ENCODE measurements around the gene AP4E1. TPM values are rescaled to one million over a fixed set of nuclear protein-coding genes. Genes with fewer than 3 reads are reported as not detected.
"Not testable (repeated sequence)": the region's sequence is repeated elsewhere in the genome, so short reads cannot be mapped to it uniquely, and the experiment has no call there.

AP4E1 gene
- total RNA-seq, 1 donor from 2014 or later: 17.9 TPM

GRCh38 chr15:50930792-50931191 is 22.3 kb downstream of the AP4E1 start:
- intact Hi-C loops (cut with micrococcal nuclease): no loop called here
- no peaks in the 10 kb centered on the region for H3K4me1 Mint-ChIP-seq (ENCODE audit: low read depth)
- no peak for DNase-seq (ENCODE audit: low spot score)
- no peaks in the 10 kb centered on the region for H3K27me3 Mint-ChIP-seq (ENCODE audit: low read depth)
- no peaks in the 10 kb centered on the region for H3K9me3 Mint-ChIP-seq
- no peak overlapping the region for H3K27ac Mint-ChIP-seq
- H3K36me3 Mint-ChIP-seq (ENCODE audit: low read depth): peaks cover 46% of the 10 kb centered on the region
- H3K4me3 Mint-ChIP-seq (ENCODE audit: low read depth): no peak overlapping the region

- intact Hi-C loops (cut with micrococcal nuclease): no loop called here
- Mint-ChIP-seq H3K27me3 (ENCODE audit: low read depth) (no peaks in the 10 kb centered on the region), H3K27ac (no peak overlapping the region), H3K4me1 (ENCODE audit: low read depth) (no peaks in the 10 kb centered on the region), H3K9me3 (no peaks in the 10 kb centered on the region), H3K4me3 (ENCODE audit: low read depth) (no peak overlapping the region), H3K36me3 (ENCODE audit: low read depth) (peaks cover 35% of the 10 kb centered on the region)
- DNase-seq (ENCODE audit: low spot score): no peak
Observed at GRCh38 chr15:50933341-50933740, 24.9 kb downstream of the AP4E1 start.

- Mint-ChIP-seq H3K27me3 (ENCODE audit: low read depth) (no peaks in the 10 kb centered on the region), H3K27ac (no peak overlapping the region), H3K4me3 (ENCODE audit: low read depth) (no peak overlapping the region), H3K4me1 (ENCODE audit: low read depth) (no peaks in the 10 kb centered on the region), H3K9me3 (no peaks in the 10 kb centered on the region), H3K36me3 (ENCODE audit: low read depth) (peaks cover 26% of the 10 kb centered on the region)
- DNase-seq (ENCODE audit: low spot score): no peak
- intact Hi-C loops (cut with micrococcal nuclease): no loop called here
Observed at GRCh38 chr15:50938525-50938924, 30.0 kb downstream of the AP4E1 start.

- Mint-ChIP-seq H3K27me3 (ENCODE audit: low read depth) (no peaks in the 10 kb centered on the region), H3K27ac (no peak overlapping the region), H3K9me3 (no peaks in the 10 kb centered on the region), H3K4me3 (ENCODE audit: low read depth) (no peak overlapping the region), H3K36me3 (ENCODE audit: low read depth) (peaks cover 39% of the 10 kb centered on the region), H3K4me1 (ENCODE audit: low read depth) (no peaks in the 10 kb centered on the region)
- no peak for DNase-seq (ENCODE audit: low spot score)
- intact Hi-C loops (cut with micrococcal nuclease): no loop called here
Observed at GRCh38 chr15:50939911-50940310, 31.4 kb downstream of the AP4E1 start.

GRCh38 chr15:50940506-50940905 is 32.0 kb downstream of the AP4E1 start:
- H3K27ac Mint-ChIP-seq: no peak overlapping the region
- H3K36me3 Mint-ChIP-seq (ENCODE audit: low read depth): peaks cover 39% of the 10 kb centered on the region
- no peak overlapping the region for H3K4me3 Mint-ChIP-seq (ENCODE audit: low read depth)
- DNase-seq (ENCODE audit: low spot score): no peak
- intact Hi-C loops (cut with micrococcal nuclease): no loop called here
- H3K27me3 Mint-ChIP-seq (ENCODE audit: low read depth): no peaks in the 10 kb centered on the region
- no peaks in the 10 kb centered on the region for H3K9me3 Mint-ChIP-seq
- H3K4me1 Mint-ChIP-seq (ENCODE audit: low read depth): no peaks in the 10 kb centered on the region

GRCh38 chr15:50943638-50944037 is 35.2 kb downstream of the AP4E1 start:
- intact Hi-C loops (cut with micrococcal nuclease): no loop called here
- no peak overlapping the region for H3K4me3 Mint-ChIP-seq (ENCODE audit: low read depth)
- peaks cover 35% of the 10 kb centered on the region for H3K36me3 Mint-ChIP-seq (ENCODE audit: low read depth)
- H3K9me3 Mint-ChIP-seq: no peaks in the 10 kb centered on the region
- no peak overlapping the region for H3K27ac Mint-ChIP-seq
- DNase-seq (ENCODE audit: low spot score): no peak
- H3K27me3 Mint-ChIP-seq (ENCODE audit: low read depth): no peaks in the 10 kb centered on the region
- H3K4me1 Mint-ChIP-seq (ENCODE audit: low read depth): no peaks in the 10 kb centered on the region

- Mint-ChIP-seq H3K27ac (no peak overlapping the region), H3K36me3 (ENCODE audit: low read depth) (peaks cover 39% of the 10 kb centered on the region), H3K9me3 (no peaks in the 10 kb centered on the region), H3K4me1 (ENCODE audit: low read depth) (no peaks in the 10 kb centered on the region), H3K4me3 (ENCODE audit: low read depth) (no peak overlapping the region), H3K27me3 (ENCODE audit: low read depth) (no peaks in the 10 kb centered on the region)
- intact Hi-C loops (cut with micrococcal nuclease): no loop called here
- no peak for DNase-seq (ENCODE audit: low spot score)
Observed at GRCh38 chr15:50944672-50945071, 36.2 kb downstream of the AP4E1 start.

GRCh38 chr15:50945725-50946124 is 37.2 kb downstream of the AP4E1 start:
- Mint-ChIP-seq H3K9me3 (peaks cover under 1% of the 10 kb centered on the region), H3K4me3 (ENCODE audit: low read depth) (no peak overlapping the region), H3K27ac (no peak overlapping the region), H3K36me3 (ENCODE audit: low read depth) (peaks cover 48% of the 10 kb centered on the region), H3K4me1 (ENCODE audit: low read depth) (no peaks in the 10 kb centered on the region), H3K27me3 (ENCODE audit: low read depth) (no peaks in the 10 kb centered on the region)
- intact Hi-C loops (cut with micrococcal nuclease): no loop called here
- no peak for DNase-seq (ENCODE audit: low spot score)

GRCh38 chr15:50950745-50951144 is 42.3 kb downstream of the AP4E1 start:
- peaks cover 68% of the 10 kb centered on the region for H3K36me3 Mint-ChIP-seq (ENCODE audit: low read depth)
- H3K4me1 Mint-ChIP-seq (ENCODE audit: low read depth); DNase-seq (ENCODE audit: low spot score); H3K27ac Mint-ChIP-seq; H3K27me3 Mint-ChIP-seq (ENCODE audit: low read depth); H3K4me3 Mint-ChIP-seq (ENCODE audit: low read depth); intact Hi-C loops (cut with micrococcal nuclease): not testable (repeated sequence)
- peaks cover 25% of the 10 kb centered on the region for H3K9me3 Mint-ChIP-seq

GRCh38 chr15:50953302-50953701 is 44.8 kb downstream of the AP4E1 start:
- no peak overlapping the region for H3K27ac Mint-ChIP-seq

GRCh38 chr15:50954837-50955236 is 46.4 kb downstream of the AP4E1 start:
- DNase-seq (ENCODE audit: low spot score); intact Hi-C loops (cut with micrococcal nuclease); H3K27ac Mint-ChIP-seq; H3K27me3 Mint-ChIP-seq (ENCODE audit: low read depth); H3K4me1 Mint-ChIP-seq (ENCODE audit: low read depth); H3K4me3 Mint-ChIP-seq (ENCODE audit: low read depth): not testable (repeated sequence)
- H3K36me3 Mint-ChIP-seq (ENCODE audit: low read depth): peaks cover 96% of the 10 kb centered on the region
- H3K9me3 Mint-ChIP-seq: peaks cover 42% of the 10 kb centered on the region

More at GRCh38 chr15:50953302-50953701, 44.8 kb downstream of the AP4E1 start:
- no peak for DNase-seq (ENCODE audit: low spot score)
- peaks cover 4% of the 10 kb centered on the region for H3K4me1 Mint-ChIP-seq (ENCODE audit: low read depth)
- H3K27me3 Mint-ChIP-seq (ENCODE audit: low read depth): no peaks in the 10 kb centered on the region
- H3K9me3 Mint-ChIP-seq: peaks cover 32% of the 10 kb centered on the region
- peaks cover 88% of the 10 kb centered on the region for H3K36me3 Mint-ChIP-seq (ENCODE audit: low read depth)
- intact Hi-C loops (cut with micrococcal nuclease): no loop called here
- H3K4me3 Mint-ChIP-seq (ENCODE audit: low read depth): no peak overlapping the region

- no peak overlapping the region for H3K4me3 Mint-ChIP-seq (ENCODE audit: low read depth)
- H3K4me1 Mint-ChIP-seq (ENCODE audit: low read depth): peaks cover 6% of the 10 kb centered on the region
- peaks cover 97% of the 10 kb centered on the region for H3K36me3 Mint-ChIP-seq (ENCODE audit: low read depth)
- no peaks in the 10 kb centered on the region for H3K27me3 Mint-ChIP-seq (ENCODE audit: low read depth)
- intact Hi-C loops (cut with micrococcal nuclease): no loop called here
- no peak for DNase-seq (ENCODE audit: low spot score)
- peaks cover 71% of the 10 kb centered on the region for H3K9me3 Mint-ChIP-seq
- H3K27ac Mint-ChIP-seq: no peak overlapping the region
Observed at GRCh38 chr15:50959717-50960116, 51.2 kb downstream of the AP4E1 start.

GRCh38 chr15:50964075-50964474 is 55.6 kb downstream of the AP4E1 start:
- intact Hi-C loops (cut with micrococcal nuclease): no loop called here
- peaks cover 2% of the 10 kb centered on the region for H3K4me1 Mint-ChIP-seq (ENCODE audit: low read depth)
- peaks cover 92% of the 10 kb centered on the region for H3K36me3 Mint-ChIP-seq (ENCODE audit: low read depth)
- no peak overlapping the region for H3K27ac Mint-ChIP-seq
- DNase-seq (ENCODE audit: low spot score): no peak
- H3K27me3 Mint-ChIP-seq (ENCODE audit: low read depth): no peaks in the 10 kb centered on the region
- H3K9me3 Mint-ChIP-seq: peaks cover 80% of the 10 kb centered on the region
- no peak overlapping the region for H3K4me3 Mint-ChIP-seq (ENCODE audit: low read depth)

- Mint-ChIP-seq H3K36me3 (ENCODE audit: low read depth) (peaks cover 91% of the 10 kb centered on the region), H3K9me3 (peaks cover 68% of the 10 kb centered on the region), H3K4me3 (ENCODE audit: low read depth) (no peak overlapping the region), H3K27me3 (ENCODE audit: low read depth) (no peaks in the 10 kb centered on the region), H3K27ac (no peak overlapping the region), H3K4me1 (ENCODE audit: low read depth) (peaks cover 5% of the 10 kb centered on the region)
- intact Hi-C loops (cut with micrococcal nuclease): no loop called here
- DNase-seq (ENCODE audit: low spot score): no peak
Observed at GRCh38 chr15:50968353-50968752, 59.9 kb downstream of the AP4E1 start.
